A673 (cell line): ENCODE results near the gene THAP4.

Experiments
- CTCF ChIP-seq: fragments of 300-800, 200-600 bp; sonication (generic); conservative IDR thresholded peaks from 2 replicates; pipeline ENCODE4 v1.5.1; 2017; ENCODE audit warnings: low read depth, mild to moderate bottlenecking, antibody characterized with exemption, low read length, moderate library complexity, mixed read lengths
- EZH2 ChIP-seq: fragments of 200-600 bp; sonication (generic); IDR thresholded peaks from 2 replicates; pipeline ENCODE4 v1.6.1; 2017; ENCODE audit warnings: borderline replicate concordance, low read depth, mild to moderate bottlenecking, mixed read lengths, antibody characterized with exemption, low read length; ENCODE audit not compliant: poor library complexity, severe bottlenecking

GRCh38 chr2:241556746-241557145 lies 80.2 kb downstream of the THAP4 start:
- no peak for TF ChIP-seq CTCF
- no peak for TF ChIP-seq EZH2
